Upper lobe of left lung (tissue), 6 donors: Measurements from ENCODE around the gene CIB4. TPM values are rescaled to one million over a fixed set of nuclear protein-coding genes. Genes with fewer than 3 reads are reported as not detected.
A peak's percentile ranks its signal among the peaks of the same experiment; 100 is the strongest.

Experiments
- ATAC-seq, 2 donors: fragments of 200-7000 bp; cut with Tn5 transposase; one replicate each; pipeline ENCODE4 v1.9.1; 2022; ENCODE audit warnings: mild to moderate bottlenecking in 2 of 2, moderate library complexity in 2 of 2; ENCODE audit not compliant: low FRiP score in 2 of 2
- DNase-seq, 2 donors: peaks; one replicate each; pipeline ENCODE4 v3.0.0-alpha.2; 2019 to 2020
- H3K27ac ChIP-seq, 4 donors: fragments of 200-600 bp; sonication (generic); one replicate each; pipeline ENCODE4 v1.5.1; 2016 to 2019
- H3K27me3 ChIP-seq, 4 donors: fragments of 200-600 bp; sonication (generic); one replicate each; pipeline ENCODE4 v1.5.1; 2017 to 2019
- H3K36me3 ChIP-seq, 4 donors: fragments of 200-600 bp; sonication (generic); one replicate each; pipeline ENCODE4 v1.5.1; 2016 to 2019
- H3K4me1 ChIP-seq, 4 donors: fragments of 200-600 bp; sonication (generic); one replicate each; pipeline ENCODE4 v1.5.1; 2018 to 2019
- H3K4me3 ChIP-seq, 4 donors: fragments of 200-600 bp; sonication (generic); one replicate each; pipeline ENCODE4 v1.5.1; 2017 to 2019; ENCODE audit warnings: mild to moderate bottlenecking in 2 of 4, moderate library complexity in 1 of 4
- H3K9me3 ChIP-seq, 4 donors: fragments of 200-600 bp; sonication (generic); one replicate each; pipeline ENCODE4 v1.5.1; 2018 to 2019
- EP300 ChIP-seq, 4 donors: sonication (generic); formaldehyde crosslinking; IDR thresholded peaks; one replicate each; pipeline ENCODE4 v1.5.1; 2017; ENCODE audit warnings: antibody characterized with exemption in 4 of 4, control low read depth in 2 of 4
- POLR2A ChIP-seq, 4 donors: fragments of 450-650 bp; IDR thresholded peaks; one replicate each; pipeline ENCODE4 v1.5.1; 2016 to 2017; ENCODE audit warnings: antibody characterized with exemption in 4 of 4, mild to moderate bottlenecking in 2 of 4
- POLR2AphosphoS5 ChIP-seq, 2 donors: sonication (generic); formaldehyde crosslinking; IDR thresholded peaks; one replicate each; pipeline ENCODE4 v1.5.1; 2017; ENCODE audit warnings: antibody characterized with exemption in 2 of 2
- WGBS, 2 donors: methylation state at CpG; one replicate each; pipeline ENCODE4 v1.1.5; 2017 to 2018; 5-methylcytosine and 5-hydroxymethylcytosine counted together
- total RNA-seq, 6 donors: library from RNA; depleted of rRNA in 4 of 6; stranded (reverse); fragments of >200 nt in 4 of 6; gene quantifications; one replicate each; pipeline versions ENCODE4 v1.1.0 to v1.2.1, GENCODE V29; 2016 to 2021
- TF ChIP-seq, protein P1 (sequence below), 6 experiments: fragments of 450-650 bp in 4 of 6; fragments of 200-600 bp in 2 of 6; sonication (generic) in 2 of 6; IDR thresholded peaks; one replicate each; pipeline ENCODE4 v1.5.1; 2016 to 2019; ENCODE audit warnings: antibody characterized with exemption in 6 of 6
- donor health status: DM: no; HTN: no; CAD: no; lungs with moderate emphysema.
- donor health status: DM: no; HTN: yes; CAD: no; lungs with severe emphysema.

CIB4 gene
- total RNA-seq, 6 donors from 2014 or later = not detected

GRCh38 chr2:26607698-26608097 is 33.5 kb downstream of the CIB4 start:
- no peaks in the 10 kb centered on the region for H3K9me3 ChIP-seq
- peak overlapping the region in 2 of 4 donors; percentile 4 to 32 for H3K27ac ChIP-seq
- no peak for TF ChIP-seq POLR2AphosphoS5 (IDR thresholded peaks at IDR 0.05)
- no peak for TF ChIP-seq POLR2A (IDR thresholded peaks at IDR 0.05)
- TF ChIP-seq, protein P1, sequence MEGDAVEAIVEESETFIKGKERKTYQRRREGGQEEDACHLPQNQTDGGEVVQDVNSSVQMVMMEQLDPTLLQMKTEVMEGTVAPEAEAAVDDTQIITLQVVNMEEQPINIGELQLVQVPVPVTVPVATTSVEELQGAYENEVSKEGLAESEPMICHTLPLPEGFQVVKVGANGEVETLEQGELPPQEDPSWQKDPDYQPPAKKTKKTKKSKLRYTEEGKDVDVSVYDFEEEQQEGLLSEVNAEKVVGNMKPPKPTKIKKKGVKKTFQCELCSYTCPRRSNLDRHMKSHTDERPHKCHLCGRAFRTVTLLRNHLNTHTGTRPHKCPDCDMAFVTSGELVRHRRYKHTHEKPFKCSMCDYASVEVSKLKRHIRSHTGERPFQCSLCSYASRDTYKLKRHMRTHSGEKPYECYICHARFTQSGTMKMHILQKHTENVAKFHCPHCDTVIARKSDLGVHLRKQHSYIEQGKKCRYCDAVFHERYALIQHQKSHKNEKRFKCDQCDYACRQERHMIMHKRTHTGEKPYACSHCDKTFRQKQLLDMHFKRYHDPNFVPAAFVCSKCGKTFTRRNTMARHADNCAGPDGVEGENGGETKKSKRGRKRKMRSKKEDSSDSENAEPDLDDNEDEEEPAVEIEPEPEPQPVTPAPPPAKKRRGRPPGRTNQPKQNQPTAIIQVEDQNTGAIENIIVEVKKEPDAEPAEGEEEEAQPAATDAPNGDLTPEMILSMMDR (IDR thresholded peaks at IDR 0.05) = no peak
- TF ChIP-seq EP300 (IDR thresholded peaks at IDR 0.05) = no peak
- DNase-seq (no peak), ATAC-seq (no peak)
- WGBS, 2 donors = 60 to 88% methylated on average over 1 to 8 of the region's 8 CpGs
- no peaks in the 10 kb centered on the region for H3K36me3 ChIP-seq
- H3K4me1 ChIP-seq = peaks cover 27 to 41% (median 33%) of the 10 kb centered on the region in 4 donors
- no peaks in the 10 kb centered on the region for H3K27me3 ChIP-seq
- no peak overlapping the region for H3K4me3 ChIP-seq

DNA sequence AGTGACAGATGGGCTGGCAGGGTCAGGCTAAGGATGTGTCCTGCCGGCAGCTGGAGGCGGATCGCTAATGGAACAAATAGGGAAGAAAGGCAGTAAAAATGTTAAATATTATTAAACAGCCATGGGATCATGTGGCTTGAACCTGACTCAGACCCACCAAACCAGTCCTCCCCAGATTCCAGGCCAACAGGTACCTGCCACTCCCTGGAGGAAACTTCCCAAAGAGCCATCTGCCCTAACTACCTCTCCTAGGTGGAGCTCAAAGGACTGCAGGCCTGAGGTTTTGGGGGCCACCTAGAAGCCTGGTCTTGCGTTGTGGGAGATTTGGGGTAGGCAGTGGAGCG is 34.3 kb downstream of the CIB4 start:
- TF ChIP-seq, protein P1 (IDR thresholded peaks at IDR 0.05) = no peak
- ATAC-seq (no peak), DNase-seq (no peak)
- H3K27me3 ChIP-seq = no peaks in the 10 kb centered on the region
- H3K4me3 ChIP-seq = no peak overlapping the region
- WGBS, 2 donors = 60 to 66% methylated on average over 5 of the region's 5 CpGs
- no peaks in the 10 kb centered on the region for H3K9me3 ChIP-seq
- no peaks in the 10 kb centered on the region for H3K36me3 ChIP-seq
- H3K4me1 ChIP-seq = peaks cover 26 to 33% (median 29%) of the 10 kb centered on the region in 4 donors
- peak overlapping the region in 3 of 4 donors; percentile 18 to 45 (median 23) for H3K27ac ChIP-seq

- H3K27ac ChIP-seq = peak overlapping the region; percentile 3 to 45 (median 20)
- peaks cover 24 to 33% (median 29%) of the 10 kb centered on the region in 4 donors for H3K4me1 ChIP-seq
- TF ChIP-seq EP300 (IDR thresholded peaks at IDR 0.05) = no peak
- no peak for TF ChIP-seq POLR2A (IDR thresholded peaks at IDR 0.05)
- TF ChIP-seq, protein P1 (IDR thresholded peaks at IDR 0.05) = no peak
- no peaks in the 10 kb centered on the region for H3K36me3 ChIP-seq
- H3K4me3 ChIP-seq = no peak overlapping the region
- ATAC-seq (no peak), DNase-seq (no peak)
- H3K9me3 ChIP-seq = no peaks in the 10 kb centered on the region
- H3K27me3 ChIP-seq = no peaks in the 10 kb centered on the region
- 70 to 75% methylated on average over 17 to 18 of the region's 18 CpGs for WGBS, 2 donors
These were observed 34.9 kb downstream of the CIB4 start for GRCh38 chr2:26605999-26606846.

DNA sequence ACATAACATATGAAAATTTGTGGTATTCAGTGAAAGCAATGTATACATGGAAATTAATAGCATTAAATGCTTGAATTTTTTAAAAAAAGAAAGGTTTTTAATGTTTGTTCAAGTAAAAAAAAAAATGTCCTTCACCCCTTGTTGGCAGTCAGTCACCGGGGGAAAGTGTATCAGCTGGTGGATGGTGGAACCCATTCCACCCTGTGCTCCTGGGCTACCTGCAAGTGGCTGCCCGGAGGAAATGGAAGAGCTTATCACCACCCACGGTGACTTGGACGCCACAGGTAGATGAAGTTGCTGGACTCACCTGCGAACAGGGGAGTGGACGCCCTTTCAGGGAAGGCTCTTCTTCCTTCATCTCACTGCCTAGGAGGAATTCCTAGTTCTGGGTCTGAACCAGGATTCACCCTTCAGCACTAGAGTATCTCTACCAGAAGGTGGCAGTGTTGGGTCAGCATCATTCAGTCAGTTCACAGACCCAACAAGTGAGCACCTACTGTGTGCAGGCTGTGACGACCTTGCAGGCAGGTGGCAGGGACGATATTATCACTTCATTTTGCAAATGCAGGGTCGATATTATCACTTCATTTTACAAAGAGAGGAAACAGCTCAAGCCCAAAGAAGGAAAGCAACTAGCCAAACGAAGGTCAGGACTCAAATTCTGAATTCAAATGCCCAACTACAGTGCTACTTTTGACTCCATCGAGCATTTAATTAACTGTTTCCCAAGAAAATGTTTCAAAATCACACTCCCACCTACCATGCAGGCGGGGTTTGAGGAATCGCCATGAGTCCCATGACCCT is 35.8 kb downstream of the CIB4 start:
- peaks cover 19 to 26% (median 22%) of the 10 kb centered on the region in 4 donors for H3K4me1 ChIP-seq
- peak; percentile 73 to 79 for ATAC-seq
- no peak for TF ChIP-seq POLR2A (IDR thresholded peaks at IDR 0.05)
- TF ChIP-seq, protein P1 (IDR thresholded peaks at IDR 0.05) = peak; percentile 73 to 89 (median 82)
- H3K9me3 ChIP-seq = no peaks in the 10 kb centered on the region
- H3K27me3 ChIP-seq = no peaks in the 10 kb centered on the region
- H3K36me3 ChIP-seq = no peaks in the 10 kb centered on the region
- peak overlapping the region in 2 of 4 donors; percentile 23 to 45 for H3K27ac ChIP-seq
- DNase-seq = no peak
- 32 to 41% methylated on average over 10 to 13 of the region's 13 CpGs for WGBS, 2 donors
- H3K4me3 ChIP-seq = no peak overlapping the region
